Lower lobe of right lung (tissue), 2 donors: ENCODE measurements around the gene PNO1. TPM values are rescaled to one million over a fixed set of nuclear protein-coding genes. Genes with fewer than 3 reads are reported as not detected.
A peak's percentile ranks its signal among the peaks of the same experiment; 100 is the strongest.

Experiments
- ATAC-seq, 2 donors: fragments of 200-7000 bp; cut with Tn5 transposase; one replicate each; pipeline ENCODE4 v1.9.1; 2020 to 2022; ENCODE audit warnings: mild to moderate bottlenecking in 2 of 2, moderate library complexity in 2 of 2
- DNase-seq: peaks from one replicate; pipeline ENCODE4 v3.0.0-alpha.2; 2020
- H3K27ac ChIP-seq: fragments of 200-600 bp; one replicate; pipeline ENCODE4 v1.8.0; 2022
- H3K27me3 ChIP-seq: fragments of 200-600 bp; one replicate; pipeline ENCODE4 v1.8.0; 2022; ENCODE audit warnings: low read depth
- H3K36me3 ChIP-seq: fragments of 200-600 bp; one replicate; pipeline ENCODE4 v1.8.0; 2022; ENCODE audit warnings: mild to moderate bottlenecking
- H3K4me1 ChIP-seq: fragments of 200-600 bp; one replicate; pipeline ENCODE4 v1.8.0; 2022
- H3K4me3 ChIP-seq: fragments of 200-600 bp; one replicate; pipeline ENCODE4 v1.8.0; 2022; ENCODE audit warnings: mild to moderate bottlenecking
- H3K9me3 ChIP-seq: fragments of 200-600 bp; one replicate; pipeline ENCODE4 v1.8.0; 2022
- intact Hi-C: fragments of 100-400 bp; cut with DNase I; formaldehyde crosslinking; loops from one replicate; pipeline ENCODE4 v1.11.0; 2022
- total RNA-seq: library from RNA; stranded (reverse); fragmentation: NEBNext Ultra II Directional; extraction: Animal tissue kit (Norgen Biotek cat#: 25700); gene quantifications from one replicate; pipeline ENCODE4 v1.2.1, GENCODE V29; 2021
- TF ChIP-seq, protein P1 (sequence below): fragments of 200-600 bp; IDR thresholded peaks from one replicate; pipeline ENCODE4 v1.8.0; 2022; ENCODE audit warnings: antibody characterized with exemption, mild to moderate bottlenecking
- donor health status: DM: no; HTN: yes; CAD: no; lungs with severe emphysema.

PNO1 gene
- total RNA-seq, 1 donor from 2014 or later, result 10.5 TPM

GRCh38 chr2:68157002-68157401, 686 bp upstream of the PNO1 start:
- ATAC-seq, result peak; percentile 64 to 72
- no peaks in the 10 kb centered on the region for H3K27me3 ChIP-seq
- peaks cover 19% of the 10 kb centered on the region for H3K36me3 ChIP-seq
- no peaks in the 10 kb centered on the region for H3K9me3 ChIP-seq
- peak; percentile 65 for DNase-seq
- H3K4me1 ChIP-seq, result peaks cover 42% of the 10 kb centered on the region
- H3K27ac ChIP-seq, result peak overlapping the region; percentile 96
- TF ChIP-seq, protein P1, sequence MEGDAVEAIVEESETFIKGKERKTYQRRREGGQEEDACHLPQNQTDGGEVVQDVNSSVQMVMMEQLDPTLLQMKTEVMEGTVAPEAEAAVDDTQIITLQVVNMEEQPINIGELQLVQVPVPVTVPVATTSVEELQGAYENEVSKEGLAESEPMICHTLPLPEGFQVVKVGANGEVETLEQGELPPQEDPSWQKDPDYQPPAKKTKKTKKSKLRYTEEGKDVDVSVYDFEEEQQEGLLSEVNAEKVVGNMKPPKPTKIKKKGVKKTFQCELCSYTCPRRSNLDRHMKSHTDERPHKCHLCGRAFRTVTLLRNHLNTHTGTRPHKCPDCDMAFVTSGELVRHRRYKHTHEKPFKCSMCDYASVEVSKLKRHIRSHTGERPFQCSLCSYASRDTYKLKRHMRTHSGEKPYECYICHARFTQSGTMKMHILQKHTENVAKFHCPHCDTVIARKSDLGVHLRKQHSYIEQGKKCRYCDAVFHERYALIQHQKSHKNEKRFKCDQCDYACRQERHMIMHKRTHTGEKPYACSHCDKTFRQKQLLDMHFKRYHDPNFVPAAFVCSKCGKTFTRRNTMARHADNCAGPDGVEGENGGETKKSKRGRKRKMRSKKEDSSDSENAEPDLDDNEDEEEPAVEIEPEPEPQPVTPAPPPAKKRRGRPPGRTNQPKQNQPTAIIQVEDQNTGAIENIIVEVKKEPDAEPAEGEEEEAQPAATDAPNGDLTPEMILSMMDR, result no peak
- intact Hi-C loops, result no loop called here
- H3K4me3 ChIP-seq, result peak overlapping the region; percentile 92

DNA sequence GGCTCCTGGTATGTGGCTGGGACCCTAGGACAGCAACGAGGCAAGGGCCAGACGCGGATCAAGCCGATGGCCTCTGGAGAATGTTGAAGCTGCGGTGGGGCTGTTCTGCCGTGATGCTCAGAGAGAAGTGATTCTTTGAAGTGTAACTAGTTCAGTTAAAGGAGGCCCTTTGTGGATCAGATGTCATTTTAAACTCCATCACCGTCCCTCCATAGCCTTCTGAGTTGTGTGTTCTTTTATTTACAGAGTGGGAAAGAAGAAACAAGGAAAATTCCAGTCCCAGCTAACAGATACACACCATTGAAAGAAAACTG, 403 bp downstream of the PNO1 start:
- Histone ChIP-seq H3K36me3 (peaks cover 30% of the 10 kb centered on the region), H3K9me3 (no peaks in the 10 kb centered on the region), H3K27ac (peak overlapping the region; percentile 96), H3K4me1 (peaks cover 34% of the 10 kb centered on the region), H3K27me3 (no peaks in the 10 kb centered on the region), H3K4me3 (peak overlapping the region; percentile 92)
- ATAC-seq (no peak), DNase-seq (no peak)
- TF ChIP-seq, protein P1, result no peak
- intact Hi-C loops, result no loop called here

DNA sequence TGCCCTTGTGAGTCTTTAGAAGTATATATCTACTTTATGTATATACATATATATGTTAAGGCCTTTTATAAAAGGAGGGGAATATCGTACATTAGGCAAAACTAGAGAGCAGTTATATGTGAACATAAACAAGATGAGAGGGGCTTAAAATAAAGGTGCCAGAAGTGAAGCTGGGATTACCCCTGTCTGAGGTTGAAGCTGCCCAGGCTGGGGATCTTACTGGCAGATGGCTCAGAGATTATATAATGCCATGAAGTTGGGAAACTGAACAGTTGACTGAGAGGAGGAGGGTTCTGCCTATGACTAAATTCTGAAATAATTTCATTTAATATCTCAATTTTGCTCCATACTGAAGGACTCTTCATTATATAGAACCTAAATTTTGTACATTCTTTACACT, 6.0 kb downstream of the PNO1 start:
- Histone ChIP-seq H3K27ac (no peak overlapping the region), H3K36me3 (peaks cover 66% of the 10 kb centered on the region), H3K27me3 (no peaks in the 10 kb centered on the region), H3K4me3 (no peak overlapping the region), H3K4me1 (peaks cover 10% of the 10 kb centered on the region), H3K9me3 (no peaks in the 10 kb centered on the region)
- DNase-seq, result no peak
- TF ChIP-seq, protein P1, result no peak
- ATAC-seq, result no peak
- intact Hi-C loops, result no loop called here

DNA sequence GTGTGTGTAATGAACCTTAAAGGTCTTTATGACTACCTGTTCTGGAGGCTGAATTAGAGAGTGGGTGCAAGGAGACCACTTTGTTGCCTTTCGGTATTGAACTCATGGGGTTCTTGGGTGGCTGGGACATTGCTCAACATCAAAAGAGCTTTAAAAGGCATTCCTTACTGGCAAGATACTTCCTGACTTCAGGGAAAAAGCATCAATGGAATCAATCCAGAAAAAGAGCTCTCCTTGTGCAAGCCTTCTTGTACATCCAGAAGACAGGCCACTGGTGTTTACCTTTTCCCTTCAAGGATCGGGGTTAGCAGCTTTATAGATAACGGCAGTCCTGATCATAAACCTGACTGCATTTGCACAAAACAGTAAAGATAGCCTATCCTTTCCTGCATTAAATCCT, 9.5 kb downstream of the PNO1 start:
- no peak for ATAC-seq

GRCh38 chr2:68169308-68169707, 11.6 kb downstream of the PNO1 start:
- Histone ChIP-seq H3K9me3 (no peaks in the 10 kb centered on the region), H3K27ac (no peak overlapping the region), H3K4me1 (no peaks in the 10 kb centered on the region), H3K4me3 (no peak overlapping the region), H3K36me3 (peaks cover 59% of the 10 kb centered on the region), H3K27me3 (no peaks in the 10 kb centered on the region)
- intact Hi-C loops, result no loop called here
- TF ChIP-seq, protein P1, result no peak
- ATAC-seq (no peak), DNase-seq (no peak)

More for the DNA sequence above, 9.5 kb downstream of the PNO1 start:
- Histone ChIP-seq H3K36me3 (peaks cover 63% of the 10 kb centered on the region), H3K4me3 (no peak overlapping the region), H3K27me3 (no peaks in the 10 kb centered on the region), H3K4me1 (no peaks in the 10 kb centered on the region), H3K9me3 (no peaks in the 10 kb centered on the region), H3K27ac (no peak overlapping the region)
- no peak for DNase-seq
- intact Hi-C loops, result no loop called here
- TF ChIP-seq, protein P1, result no peak

DNA sequence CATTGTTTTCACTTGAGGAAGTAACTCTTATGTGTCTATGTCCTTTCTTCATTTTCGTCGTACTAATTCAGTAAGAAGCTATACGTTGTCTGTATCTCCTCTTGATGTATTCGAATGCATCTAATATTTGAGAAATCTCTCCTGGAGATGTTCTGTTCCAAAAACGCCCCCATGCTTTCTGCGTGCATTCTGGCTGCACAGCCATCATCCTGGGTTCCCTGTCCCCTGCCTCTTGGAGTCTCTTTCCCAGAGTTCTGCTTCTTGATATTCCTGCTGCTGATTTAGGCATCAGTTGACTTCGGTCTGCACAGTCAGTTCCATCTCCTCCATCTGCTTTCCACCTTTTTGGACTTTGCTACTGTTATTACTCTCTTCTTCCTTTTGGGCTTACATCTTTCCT, 13.5 kb downstream of the PNO1 start:
- H3K36me3 ChIP-seq, result peaks cover 66% of the 10 kb centered on the region
- H3K27ac ChIP-seq, result no peak overlapping the region
- no peaks in the 10 kb centered on the region for H3K9me3 ChIP-seq
- H3K27me3 ChIP-seq, result no peaks in the 10 kb centered on the region
- DNase-seq (no peak), ATAC-seq (no peak)
- no peak overlapping the region for H3K4me3 ChIP-seq
- H3K4me1 ChIP-seq, result no peaks in the 10 kb centered on the region
- TF ChIP-seq, protein P1, result no peak
- intact Hi-C loops, result no loop called here
